ENCODE results near the gene EFNA1.
"Not testable (repeated sequence)": the region's sequence is repeated elsewhere in the genome, so short reads cannot be mapped to it uniquely, and the experiment has no call there.

EFNA1 gene

GRCh38 chr1:155116113-155116764 lies 11.4 kb upstream of the EFNA1 start:
- DNase-seq (ENCODE audit: low read depth), result no peak
- no peak overlapping the region for H3K4me3 ChIP-seq (ENCODE audit: low read depth, low read length)
- TF ChIP-seq CTCF (conservative IDR thresholded peaks at IDR 0.05; ENCODE audit: low read depth, low read length), result no peak

- H3K4me3 ChIP-seq (ENCODE audit: low read depth, low read length), result no peak overlapping the region
- no peak for TF ChIP-seq CTCF (conservative IDR thresholded peaks at IDR 0.05; ENCODE audit: low read depth, low read length)
- no peak for DNase-seq (ENCODE audit: low read depth)
Measured at GRCh38 chr1:155117610-155118009, 10.1 kb upstream of the EFNA1 start.

- DNase-seq (ENCODE audit: low read depth); H3K4me3 ChIP-seq (ENCODE audit: low read depth, low read length): not testable (repeated sequence)
Measured at GRCh38 chr1:155118090-155118489, 9.6 kb upstream of the EFNA1 start.

GRCh38 chr1:155120253-155120652 lies 7.4 kb upstream of the EFNA1 start:
- no peak overlapping the region for H3K4me3 ChIP-seq (ENCODE audit: low read depth, low read length)
- no peak for TF ChIP-seq CTCF (conservative IDR thresholded peaks at IDR 0.05; ENCODE audit: low read depth, low read length)
- DNase-seq (ENCODE audit: low read depth), result no peak

GRCh38 chr1:155121249-155121648 lies 6.4 kb upstream of the EFNA1 start:
- H3K4me3 ChIP-seq (ENCODE audit: low read depth, low read length), result no peak overlapping the region
- TF ChIP-seq CTCF (conservative IDR thresholded peaks at IDR 0.05; ENCODE audit: low read depth, low read length), result no peak
- DNase-seq (ENCODE audit: low read depth), result no peak

- no peak for TF ChIP-seq CTCF (conservative IDR thresholded peaks at IDR 0.05; ENCODE audit: low read depth, low read length)
- H3K4me3 ChIP-seq (ENCODE audit: low read depth, low read length), result no peak overlapping the region
- no peak for DNase-seq (ENCODE audit: low read depth)
Measured at GRCh38 chr1:155122308-155122707, 5.4 kb upstream of the EFNA1 start.

- H3K4me3 ChIP-seq (ENCODE audit: low read depth, low read length), result no peak overlapping the region
Measured at GRCh38 chr1:155123801-155124200, 3.9 kb upstream of the EFNA1 start.

More at GRCh38 chr1:155123801-155124200, 3.9 kb upstream of the EFNA1 start:
- TF ChIP-seq CTCF (conservative IDR thresholded peaks at IDR 0.05; ENCODE audit: low read depth, low read length), result no peak
- DNase-seq (ENCODE audit: low read depth), result no peak
